Measurements from ENCODE around the gene NXPE1.

GRCh38 chr11:114566276-114566675 lies 6.6 kb upstream of the NXPE1 start:
- no peak for TF ChIP-seq EZH2 (IDR thresholded peaks at IDR 0.05; ENCODE audit: borderline replicate concordance, low read length)
- no peak for TF ChIP-seq CTCF (IDR thresholded peaks at IDR 0.05; ENCODE audit: low read length)

Measured in OCI-LY1 (cell line).